Endothelial cell of umbilical vein (primary cell): ENCODE measurements around the gene ROMO1. TPM values are rescaled to one million over a fixed set of nuclear protein-coding genes. Genes with fewer than 3 reads are reported as not detected.
A peak's percentile ranks its signal among the peaks of the same experiment; 100 is the strongest.
"Not testable (repeated sequence)": the region's sequence is repeated elsewhere in the genome, so short reads cannot be mapped to it uniquely, and the experiment has no call there.

Experiments used
- BruUV-seq: library from RNA; stranded (reverse); fragments of 400-500 nt; replicated peaks from 2 replicates; lab custom pipeline; 2021; lab: Mats Ljungman, UMichigan
- CTCF ChIA-PET: fragments of 300-600, 350-600 bp; sonication (Branson Sonifier 250); formaldehyde crosslinking; loops from one replicate; lab custom pipeline; 2021; ENCODE audit warnings: antibody characterized with exemption, inconsistent platforms; lab: Charles Lee
- POLR2A ChIA-PET: fragments of 300-600, 350-600 bp; sonication (Branson Sonifier 250); formaldehyde crosslinking; loops from one replicate; lab custom pipeline; 2021; ENCODE audit warnings: antibody characterized with exemption, inconsistent platforms; lab: Charles Lee
- DNase-seq: peaks from one replicate; pipeline ENCODE4 v3.0.0-alpha.2; 2011; ENCODE audit warnings: low read depth, low spot score
- FAIRE-seq: peaks from 2 replicates; lab custom pipeline; 2011; peaks lifted over from hg19 to GRCh38; lab: Jason Lieb, UNC
- H2AFZ ChIP-seq: 2 replicates; pipeline ENCODE4 v1.6.0; 2012; ENCODE audit warnings: low read depth, low read length, control low read depth, inconsistent platforms
- H3K27ac ChIP-seq: 2 replicates; pipeline ENCODE4 v1.5.1; 2011; ENCODE audit warnings: low read depth, mild to moderate bottlenecking, control low read depth, low read length, moderate library complexity; ENCODE audit not compliant: insufficient read depth
- H3K27me3 ChIP-seq, 2 experiments: 2 replicates each; pipeline versions ENCODE4 v1.6.0 to v1.6.1; 2011; ENCODE audit warnings: low read length in 2 of 2, mixed read lengths in 1 of 2; ENCODE audit not compliant: control insufficient read depth in 2 of 2, insufficient read depth in 2 of 2
- H3K36me3 ChIP-seq, 2 experiments: 2 replicates in 1 of 2; 3 replicates in 1 of 2; pipeline ENCODE4 v1.5.1; 2011; ENCODE audit warnings: low read length in 2 of 2, mild to moderate bottlenecking in 1 of 2, moderate library complexity in 1 of 2; ENCODE audit not compliant: control insufficient read depth in 2 of 2, insufficient read depth in 2 of 2; ENCODE audit errors: extremely low read depth in 1 of 2
- H3K4me1 ChIP-seq: 3 replicates; pipeline ENCODE4 v1.5.1; 2011; ENCODE audit warnings: mild to moderate bottlenecking, low read length; ENCODE audit not compliant: control insufficient read depth, insufficient read depth; ENCODE audit errors: extremely low read depth
- H3K4me2 ChIP-seq: 2 replicates; pipeline ENCODE4 v1.6.1; 2011; ENCODE audit warnings: low read length, control low read depth, mixed read lengths; ENCODE audit not compliant: insufficient read depth
- H3K4me3 ChIP-seq, 3 experiments: fragments of 200-600 bp in 1 of 3; sonication (generic), shearing (Covaris generic) in 1 of 3; replicated peaks in 1 of 3; 2 replicates each; pipeline ENCODE4 v1.5.1; 2011 to 2016; ENCODE audit warnings: control low read depth in 3 of 3, low read length in 3 of 3, mild to moderate bottlenecking in 2 of 3, inconsistent platforms in 1 of 3, low read depth in 1 of 3, moderate library complexity in 1 of 3; ENCODE audit not compliant: insufficient read depth in 1 of 3
- H3K79me2 ChIP-seq: 2 replicates; pipeline ENCODE4 v1.6.0; 2012; ENCODE audit warnings: low read length, inconsistent platforms; ENCODE audit not compliant: control insufficient read depth, insufficient read depth
- H3K9ac ChIP-seq: replicated peaks from 2 replicates; pipeline ENCODE3; 2011; ENCODE audit warnings: low read length, control low read depth; ENCODE audit not compliant: insufficient read depth; ENCODE audit errors: extremely low read depth
- H3K9me1 ChIP-seq: replicated peaks from 3 replicates; pipeline ENCODE4 v1.6.0; 2011; ENCODE audit warnings: mild to moderate bottlenecking, low read length; ENCODE audit not compliant: control insufficient read depth, insufficient read depth; ENCODE audit errors: extremely low read depth
- H3K9me3 ChIP-seq: replicated peaks from 2 replicates; pipeline ENCODE4 v1.5.1; 2012; ENCODE audit warnings: low read length, inconsistent platforms; ENCODE audit not compliant: control insufficient read depth, insufficient read depth
- H4K20me1 ChIP-seq: replicated peaks from 2 replicates; pipeline ENCODE3; 2011; ENCODE audit warnings: mild to moderate bottlenecking, low read length; ENCODE audit not compliant: control insufficient read depth, insufficient read depth; ENCODE audit errors: extremely low read depth
- EZH2 ChIP-seq: IDR thresholded peaks from 2 replicates; pipeline ENCODE4 v1.6.1; 2012; ENCODE audit warnings: borderline replicate concordance, low read depth, mild to moderate bottlenecking, moderate library complexity, low read length, inconsistent platforms; ENCODE audit not compliant: severe bottlenecking
- FOS ChIP-seq: IDR thresholded peaks from 2 replicates; pipeline ENCODE4 v1.6.1; 2011; ENCODE audit warnings: mild to moderate bottlenecking, low read length, moderate library complexity, borderline replicate concordance; ENCODE audit not compliant: insufficient read depth
- GATA2 ChIP-seq: IDR thresholded peaks from 2 replicates; pipeline ENCODE4 v1.7.0; 2011; ENCODE audit warnings: low read depth, mild to moderate bottlenecking, moderate library complexity, mixed read lengths, low read length; ENCODE audit not compliant: insufficient read length, insufficient read depth
- JUN ChIP-seq: IDR thresholded peaks from 2 replicates; pipeline ENCODE4 v1.6.1; 2011; ENCODE audit warnings: borderline replicate concordance, low read depth; ENCODE audit not compliant: insufficient read length, insufficient read depth
- MYC ChIP-seq: IDR thresholded peaks from one replicate; pipeline ENCODE4 v1.6.1; 2011; ENCODE audit warnings: mild to moderate bottlenecking, low read depth, low read length
- POLR2A ChIP-seq: IDR thresholded peaks from 2 replicates; pipeline ENCODE4 v1.6.1; 2012; ENCODE audit warnings: low read depth, mild to moderate bottlenecking, control low read depth, low read length
- dilution Hi-C: fragments of 300-500 bp; cut with MboI; formaldehyde crosslinking; loops from one replicate; pipeline ENCODE4 v1.15.0; 2019; ENCODE audit warnings: low sequenced_read_pairs; ENCODE audit not compliant: extremely low pct_ligation_motif_present
- intact Hi-C: fragments of 100-400 bp; cut with micrococcal nuclease; formaldehyde crosslinking; loops from one replicate; pipeline ENCODE4 v1.10.0; 2022
- polyA plus RNA-seq, 4 experiments: library from polyadenylated mRNA; depleted of rRNA in 3 of 4; stranded (reverse) in 3 of 4; unstranded in 1 of 4; fragments of >200 nt; gene quantifications; 2 replicates each; pipeline versions ENCODE4 v1.2.1 to v1.2.3, GENCODE V29; 2011 to 2012; ENCODE audit warnings: missing spikeins in 1 of 4
- total RNA-seq: library from RNA; stranded (reverse); gene quantifications from 2 replicates; pipeline ENCODE4 v1.2.3, GENCODE V29; 2021
- TF ChIP-seq, protein P1 (sequence below): IDR thresholded peaks from 2 replicates; pipeline ENCODE4 v1.6.1; 2011; ENCODE audit not compliant: insufficient read depth, insufficient read length

ROMO1 gene
- total and polyA plus RNA-seq, 2 donors (not counting 3 experiments of a cell fraction or from before 2014, with no cell fraction given): 174 to 1,099 TPM

DNA sequence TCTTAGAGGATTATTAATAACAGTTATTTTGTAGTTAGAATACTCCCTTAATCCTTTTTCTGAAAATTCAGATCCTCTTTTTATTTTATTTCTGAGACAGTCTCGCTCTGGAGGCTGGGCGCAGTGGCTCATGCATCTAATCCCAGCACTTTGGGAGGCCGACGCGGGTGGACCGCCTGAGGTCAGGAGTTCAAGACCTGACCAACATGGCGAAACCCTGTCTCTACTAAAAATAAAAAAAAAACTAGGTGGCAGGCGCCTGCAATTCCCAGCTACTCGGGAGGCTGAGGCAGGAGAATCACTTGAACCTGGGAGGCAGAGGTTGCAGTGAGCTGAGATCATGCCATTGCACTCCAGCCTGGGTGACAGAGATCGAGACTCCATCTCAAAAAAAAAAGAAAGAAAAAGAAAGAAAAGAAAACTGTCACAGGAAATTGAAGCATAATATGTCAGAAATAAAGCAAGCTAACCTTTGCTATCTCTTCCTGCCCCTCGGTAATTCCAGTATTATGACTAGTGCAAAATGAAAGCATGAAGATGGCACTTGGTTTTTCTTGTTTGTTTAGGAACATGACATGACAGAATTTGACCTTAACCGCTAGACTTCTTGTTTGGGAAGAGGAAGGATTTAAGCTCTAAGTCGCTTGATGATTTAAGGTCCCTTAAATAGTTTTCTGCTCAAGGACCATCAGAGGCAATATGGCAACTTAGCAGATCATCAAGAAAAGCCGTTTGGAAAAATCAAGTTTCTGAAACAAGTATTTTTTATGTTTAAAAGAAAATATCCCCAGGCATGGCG lies 44.7 kb downstream of the ROMO1 start:
- Histone ChIP-seq H3K27ac (peak overlapping the region; percentile 97), H3K36me3 (peaks cover 2 to 15% of the 10 kb centered on the region in 2 experiments), H4K20me1 (peaks cover 13% of the 10 kb centered on the region), H2AFZ (peak overlapping the region; percentile 63), H3K27me3 (no peaks in the 10 kb centered on the region), H3K79me2 (peaks cover 31% of the 10 kb centered on the region), H3K4me1 (peaks cover 34% of the 10 kb centered on the region), H3K4me3 (peak overlapping the region in 1 of 3 experiments; percentile 82), H3K9ac (peak overlapping the region; percentile 100), H3K9me3 (no peaks in the 10 kb centered on the region), H3K4me2 (peak overlapping the region; percentile 83), H3K9me1 (no peaks in the 10 kb centered on the region)
- dilution Hi-C loops: no loop called here
- DNase-seq: peak; percentile 49
- peak; percentile 83 for FAIRE-seq
- TF ChIP-seq FOS (no peak), POLR2A (no peak), JUN (no peak), EZH2 (no peak), GATA2 (no peak), MYC (no peak)
- TF ChIP-seq, protein P1, sequence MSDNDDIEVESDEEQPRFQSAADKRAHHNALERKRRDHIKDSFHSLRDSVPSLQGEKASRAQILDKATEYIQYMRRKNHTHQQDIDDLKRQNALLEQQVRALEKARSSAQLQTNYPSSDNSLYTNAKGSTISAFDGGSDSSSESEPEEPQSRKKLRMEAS: no peak
- ChIA-PET CTCF (interaction anchor here (0.8 to 3.6 kb wide), 9 partner anchors 15 to 210 kb away, joined by 3 to 29 read pairs (median 3); partner anchors contain the start of genes PHF20 and SCAND1), POLR2A (interaction anchor here (0.5 to 2.8 kb wide), 8 partner anchors 10 to 140 kb away, joined by 3 to 47 read pairs (median 13); partner anchors contain the start of gene PHF20)
- no TSS peak for BruUV-seq
- intact Hi-C loops: loop anchor here (2.0 to 5.0 kb wide), 2 partner anchors 82 to 127 kb away; partner anchors contain the start of genes CPNE1 and RBM12

GRCh38 chr20:35744492-35744841 lies 45.3 kb downstream of the ROMO1 start:
- DNase-seq, H3K36me3 ChIP-seq, H2AFZ ChIP-seq, H3K27me3 ChIP-seq, H3K9me3 ChIP-seq, H3K4me3 ChIP-seq, BruUV-seq, H4K20me1 ChIP-seq, dilution Hi-C loops, H3K9me1 ChIP-seq, FAIRE-seq, POLR2A ChIA-PET, H3K9ac ChIP-seq: not testable (repeated sequence)
- peak overlapping the region; percentile 97 for H3K27ac ChIP-seq
- CTCF ChIA-PET: interaction anchor here (0.8 to 3.6 kb wide), 4 partner anchors 24 to 140 kb away, joined by 3 to 29 read pairs (median 10); partner anchors contain the start of gene PHF20
- H3K79me2 ChIP-seq: peaks cover 26% of the 10 kb centered on the region
- peak overlapping the region; percentile 83 for H3K4me2 ChIP-seq
- H3K4me1 ChIP-seq: peaks cover 29% of the 10 kb centered on the region
- intact Hi-C loops: loop anchor here (5.0 kb wide), 1 partner anchor 82 kb away; the partner anchor contains the start of genes CPNE1 and RBM12
